Measurements from ENCODE around the gene OPHN1. TPM values are rescaled to one million over a fixed set of nuclear protein-coding genes. Genes with fewer than 3 reads are reported as not detected.
A peak's percentile ranks its signal among the peaks of the same experiment; 100 is the strongest.

Gene OPHN1
- total and polyA plus RNA-seq, 4 experiments from 2014 or later, result 0.03 to 0.44 (median 0.23) TPM; not detected in 1

DNA sequence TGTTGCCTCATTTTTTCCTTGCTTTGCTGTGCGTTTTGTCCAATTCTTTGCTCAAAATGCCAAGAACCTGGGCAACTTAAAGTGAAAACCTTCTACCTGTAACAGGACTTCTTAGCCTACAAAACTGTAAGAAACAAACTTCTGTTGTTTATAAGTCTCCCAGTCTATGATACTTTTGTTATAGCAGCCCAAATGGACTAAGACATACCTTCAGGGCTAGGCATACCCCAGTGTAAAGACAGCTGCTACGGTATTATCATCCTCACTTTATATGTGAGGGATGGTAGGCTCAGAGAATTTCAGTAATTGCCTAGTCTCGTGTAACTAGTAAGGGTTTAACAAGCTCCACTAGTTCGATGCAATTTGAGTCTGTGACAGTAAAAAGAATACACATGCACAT lies 6.0 kb upstream of the OPHN1 start:
- H3K27me3 Mint-ChIP-seq, result peaks cover 6 to 7% of the 10 kb centered on the region in 2 donors
- intact Hi-C loops (cut with micrococcal nuclease), result no loop called here
- Histone ChIP-seq H3K27me3 (ENCODE audit: insufficient read depth, low read length) (no peaks in the 10 kb centered on the region), H3K27ac (ENCODE audit: low read depth, low read length) (no peak overlapping the region), H3K9me3 (ENCODE audit: control insufficient read depth in 1 of 2, low read length in 2 of 2) (no peaks in the 10 kb centered on the region), H3K36me3 (ENCODE audit: insufficient read depth, low read length) (no peaks in the 10 kb centered on the region), H3K4me1 (ENCODE audit: insufficient read depth, low read length) (peaks cover 15% of the 10 kb centered on the region), H3K4me3 (ENCODE audit: low read length in 2 of 2) (no peak overlapping the region)
- H3K36me3 Mint-ChIP-seq, result no peaks in the 10 kb centered on the region
- peaks cover 8 to 12% (median 11%) of the 10 kb centered on the region in 4 donors for H3K4me1 Mint-ChIP-seq
- no peak overlapping the region for H3K4me3 Mint-ChIP-seq
- no peak overlapping the region for H3K27ac Mint-ChIP-seq
- H3K9me3 Mint-ChIP-seq, result no peaks in the 10 kb centered on the region
- no peak for DNase-seq
- CTCF ChIA-PET (ENCODE audit: partially characterized antibody), result no interaction called here
- POLR2A ChIA-PET (ENCODE audit: partially characterized antibody), result no interaction called here

- Mint-ChIP-seq H3K27ac (no peak overlapping the region), H3K36me3 (no peaks in the 10 kb centered on the region), H3K9me3 (no peaks in the 10 kb centered on the region), H3K4me3 (no peak overlapping the region), H3K27me3 (peaks cover 10 to 11% of the 10 kb centered on the region in 2 donors), H3K4me1 (peaks cover 8 to 14% (median 11%) of the 10 kb centered on the region in 4 donors)
- ChIA-PET CTCF (ENCODE audit: partially characterized antibody) (no interaction called here), POLR2A (ENCODE audit: partially characterized antibody) (no interaction called here)
- no peaks in the 10 kb centered on the region for H3K9me3 ChIP-seq (ENCODE audit: control insufficient read depth in 1 of 2, low read length in 2 of 2)
- no peaks in the 10 kb centered on the region for H3K27me3 ChIP-seq (ENCODE audit: insufficient read depth, low read length)
- no peak overlapping the region for H3K27ac ChIP-seq (ENCODE audit: low read depth, low read length)
- peaks cover 10% of the 10 kb centered on the region for H3K4me1 ChIP-seq (ENCODE audit: insufficient read depth, low read length)
- intact Hi-C loops (cut with micrococcal nuclease), result no loop called here
- no peak overlapping the region for H3K4me3 ChIP-seq (ENCODE audit: low read length in 2 of 2)
- DNase-seq, result no peak
- no peaks in the 10 kb centered on the region for H3K36me3 ChIP-seq (ENCODE audit: insufficient read depth, low read length)
Measured at GRCh38 chrX:68438575-68438974, 5.3 kb upstream of the OPHN1 start.

DNA sequence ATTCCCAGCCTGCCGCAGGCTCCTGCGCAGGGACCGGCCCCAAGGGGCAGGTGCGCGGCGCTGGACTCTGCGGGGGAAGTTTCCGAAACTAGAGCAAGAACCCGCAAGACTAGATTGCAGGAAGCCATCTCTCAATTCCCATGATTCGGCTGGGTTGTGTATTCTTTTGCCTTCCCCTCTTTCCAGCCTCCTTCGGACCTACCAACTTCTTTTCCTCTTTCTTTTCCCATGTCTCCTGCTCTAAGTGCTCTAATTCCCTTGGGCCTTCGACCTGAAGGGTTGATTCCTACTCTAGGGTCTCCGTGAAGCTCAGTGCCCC lies 645 bp upstream of the OPHN1 start:
- intact Hi-C loops (cut with micrococcal nuclease), result no loop called here
- H3K9me3 Mint-ChIP-seq, result no peaks in the 10 kb centered on the region
- CTCF ChIA-PET (ENCODE audit: partially characterized antibody), result no interaction called here

GRCh38 chrX:68432648-68433047 lies 647 bp downstream of the OPHN1 start:
- no peaks in the 10 kb centered on the region for H3K4me1 ChIP-seq (ENCODE audit: insufficient read depth, low read length)
- no peak for DNase-seq
- Mint-ChIP-seq H3K4me1 (peaks cover 3 to 7% (median 4%) of the 10 kb centered on the region in 4 donors), H3K27me3 (peaks cover 20 to 31% of the 10 kb centered on the region in 2 donors), H3K4me3 (peak overlapping the region; percentile 73 to 84 (median 82)), H3K36me3 (no peaks in the 10 kb centered on the region), H3K9me3 (no peaks in the 10 kb centered on the region), H3K27ac (no peak overlapping the region)
- no peak overlapping the region for H3K27ac ChIP-seq (ENCODE audit: low read depth, low read length)
- H3K4me3 ChIP-seq (ENCODE audit: low read length in 2 of 2), result no peak overlapping the region
- H3K27me3 ChIP-seq (ENCODE audit: insufficient read depth, low read length), result peaks cover 4% of the 10 kb centered on the region
- intact Hi-C loops (cut with micrococcal nuclease), result no loop called here
- no peaks in the 10 kb centered on the region for H3K9me3 ChIP-seq (ENCODE audit: control insufficient read depth in 1 of 2, low read length in 2 of 2)
- POLR2A ChIA-PET (ENCODE audit: partially characterized antibody), result no interaction called here
- H3K36me3 ChIP-seq (ENCODE audit: insufficient read depth, low read length), result no peaks in the 10 kb centered on the region
- CTCF ChIA-PET (ENCODE audit: partially characterized antibody), result no interaction called here

More for the DNA sequence above, 645 bp upstream of the OPHN1 start:
- H3K4me1 Mint-ChIP-seq, result peaks cover 3 to 7% (median 4%) of the 10 kb centered on the region in 4 donors
- H3K36me3 Mint-ChIP-seq, result no peaks in the 10 kb centered on the region
- no peak for DNase-seq
- H3K27me3 Mint-ChIP-seq, result peaks cover 18 to 23% of the 10 kb centered on the region in 2 donors
- Histone ChIP-seq H3K27ac (ENCODE audit: low read depth, low read length) (no peak overlapping the region), H3K4me3 (ENCODE audit: low read length in 2 of 2) (peak overlapping the region in 1 of 2 donors; percentile 41), H3K4me1 (ENCODE audit: insufficient read depth, low read length) (no peaks in the 10 kb centered on the region), H3K9me3 (ENCODE audit: control insufficient read depth in 1 of 2, low read length in 2 of 2) (no peaks in the 10 kb centered on the region), H3K27me3 (ENCODE audit: insufficient read depth, low read length) (peaks cover 4% of the 10 kb centered on the region), H3K36me3 (ENCODE audit: insufficient read depth, low read length) (no peaks in the 10 kb centered on the region)
- POLR2A ChIA-PET (ENCODE audit: partially characterized antibody), result interaction anchor here (1.3 kb wide), 1 partner anchor 9 kb away, joined by 4 read pairs; no protein-coding TSS in a partner anchor
- H3K4me3 Mint-ChIP-seq, result peak overlapping the region; percentile 73 to 84 (median 82)
- H3K27ac Mint-ChIP-seq, result no peak overlapping the region

GRCh38 chrX:68431836-68432235 lies 1.5 kb downstream of the OPHN1 start:
- no peaks in the 10 kb centered on the region for H3K36me3 ChIP-seq (ENCODE audit: insufficient read depth, low read length)
- H3K27ac Mint-ChIP-seq, result no peak overlapping the region
- no peaks in the 10 kb centered on the region for H3K9me3 ChIP-seq (ENCODE audit: control insufficient read depth in 1 of 2, low read length in 2 of 2)
- no peaks in the 10 kb centered on the region for H3K9me3 Mint-ChIP-seq
- H3K4me1 Mint-ChIP-seq, result peaks cover 3 to 7% (median 4%) of the 10 kb centered on the region in 4 donors
- no peak overlapping the region for H3K4me3 ChIP-seq (ENCODE audit: low read length in 2 of 2)
- H3K27me3 ChIP-seq (ENCODE audit: insufficient read depth, low read length), result peaks cover 4% of the 10 kb centered on the region
- H3K36me3 Mint-ChIP-seq, result no peaks in the 10 kb centered on the region
- H3K27ac ChIP-seq (ENCODE audit: low read depth, low read length), result no peak overlapping the region
- ChIA-PET CTCF (ENCODE audit: partially characterized antibody) (no interaction called here), POLR2A (ENCODE audit: partially characterized antibody) (no interaction called here)
- H3K27me3 Mint-ChIP-seq, result peaks cover 20 to 31% of the 10 kb centered on the region in 2 donors
- intact Hi-C loops (cut with micrococcal nuclease), result no loop called here
- H3K4me3 Mint-ChIP-seq, result no peak overlapping the region
- DNase-seq, result no peak
- H3K4me1 ChIP-seq (ENCODE audit: insufficient read depth, low read length), result no peaks in the 10 kb centered on the region

DNA sequence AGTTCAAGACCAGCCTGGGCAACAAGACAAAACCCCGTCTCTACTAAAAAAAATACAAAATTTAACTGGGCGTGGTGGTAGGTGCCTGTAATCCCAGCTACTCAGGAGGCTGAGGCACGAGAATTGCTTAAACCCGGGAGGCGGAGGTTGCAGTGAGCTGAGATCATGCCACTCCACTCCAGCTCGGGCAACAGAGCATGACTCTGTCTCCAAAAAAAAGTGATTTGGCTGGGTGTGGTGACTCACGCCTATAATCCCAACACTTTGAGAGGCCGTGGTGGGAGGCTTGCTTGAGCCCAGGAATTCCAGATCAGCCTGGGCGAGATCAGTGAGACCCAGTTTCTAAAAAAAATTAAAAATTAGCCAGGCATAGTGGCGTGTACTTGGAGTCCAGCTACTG lies 4.1 kb downstream of the OPHN1 start:
- H3K27me3 Mint-ChIP-seq, result peaks cover 12 to 23% of the 10 kb centered on the region in 2 donors
- H3K36me3 Mint-ChIP-seq, result no peaks in the 10 kb centered on the region

DNA sequence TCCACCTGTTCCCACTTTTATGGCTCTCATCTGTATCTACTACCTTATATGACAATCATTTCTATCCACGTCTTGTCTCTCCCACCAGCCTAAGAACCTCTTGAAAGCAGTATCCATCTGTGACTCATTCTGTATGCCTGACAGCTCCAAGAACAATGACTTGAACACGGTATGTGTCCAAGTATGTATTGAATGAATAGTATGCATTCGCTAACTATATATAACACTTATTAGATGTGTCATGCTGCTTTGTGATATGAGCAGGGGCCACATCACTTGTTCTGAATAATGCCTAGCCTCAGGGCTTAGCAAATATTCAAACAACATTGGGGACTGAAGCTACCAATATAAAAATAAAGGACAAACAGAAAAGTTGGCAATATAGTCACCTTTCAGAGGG lies 4.9 kb downstream of the OPHN1 start:
- peaks cover 0 to 7% (median 3%) of the 10 kb centered on the region in 4 donors for H3K4me1 Mint-ChIP-seq

More for the DNA sequence above, 4.1 kb downstream of the OPHN1 start:
- Histone ChIP-seq H3K27me3 (ENCODE audit: insufficient read depth, low read length) (peaks cover 4% of the 10 kb centered on the region), H3K9me3 (ENCODE audit: control insufficient read depth in 1 of 2, low read length in 2 of 2) (no peaks in the 10 kb centered on the region), H3K4me1 (ENCODE audit: insufficient read depth, low read length) (no peaks in the 10 kb centered on the region), H3K36me3 (ENCODE audit: insufficient read depth, low read length) (no peaks in the 10 kb centered on the region), H3K4me3 (ENCODE audit: low read length in 2 of 2) (no peak overlapping the region), H3K27ac (ENCODE audit: low read depth, low read length) (no peak overlapping the region)
- peaks cover 3 to 7% (median 3%) of the 10 kb centered on the region in 4 donors for H3K4me1 Mint-ChIP-seq
- ChIA-PET POLR2A (ENCODE audit: partially characterized antibody) (no interaction called here), CTCF (ENCODE audit: partially characterized antibody) (no interaction called here)
- intact Hi-C loops (cut with micrococcal nuclease), result no loop called here
- DNase-seq, result no peak
- H3K4me3 Mint-ChIP-seq, result no peak overlapping the region
- H3K9me3 Mint-ChIP-seq, result no peaks in the 10 kb centered on the region
- H3K27ac Mint-ChIP-seq, result no peak overlapping the region

DNA sequence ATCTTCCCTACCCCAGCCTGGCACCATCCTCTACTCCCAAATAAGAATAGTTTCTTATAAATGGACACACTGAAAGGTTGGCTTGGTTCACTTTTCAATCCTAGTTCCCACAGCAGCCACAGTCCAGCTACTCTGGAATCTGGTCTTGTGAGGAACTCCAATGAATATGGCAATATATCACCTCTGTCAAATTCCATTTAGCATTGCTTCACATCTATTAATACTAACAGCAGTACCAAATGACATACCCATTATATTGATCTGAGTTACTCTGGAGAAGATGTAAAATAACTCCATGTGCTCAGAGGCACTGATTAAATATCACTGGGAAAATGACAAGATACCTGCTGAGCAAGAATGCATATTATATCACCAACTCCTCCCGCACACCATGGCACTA lies 8.6 kb downstream of the OPHN1 start:
- no peak for DNase-seq
- POLR2A ChIA-PET (ENCODE audit: partially characterized antibody), result no interaction called here
- Histone ChIP-seq H3K9me3 (ENCODE audit: control insufficient read depth in 1 of 2, low read length in 2 of 2) (no peaks in the 10 kb centered on the region), H3K27ac (ENCODE audit: low read depth, low read length) (no peak overlapping the region), H3K4me1 (ENCODE audit: insufficient read depth, low read length) (no peaks in the 10 kb centered on the region), H3K4me3 (ENCODE audit: low read length in 2 of 2) (no peak overlapping the region), H3K27me3 (ENCODE audit: insufficient read depth, low read length) (no peaks in the 10 kb centered on the region), H3K36me3 (ENCODE audit: insufficient read depth, low read length) (no peaks in the 10 kb centered on the region)
- no peaks in the 10 kb centered on the region for H3K4me1 Mint-ChIP-seq
- H3K4me3 Mint-ChIP-seq, result no peak overlapping the region
- intact Hi-C loops (cut with micrococcal nuclease), result no loop called here
- no peaks in the 10 kb centered on the region for H3K36me3 Mint-ChIP-seq
- peaks cover 0 to 1% (median 0%) of the 10 kb centered on the region in 8 donors for H3K9me3 Mint-ChIP-seq
- CTCF ChIA-PET (ENCODE audit: partially characterized antibody), result no interaction called here
- peaks cover 3 to 11% of the 10 kb centered on the region in 2 donors for H3K27me3 Mint-ChIP-seq
- H3K27ac Mint-ChIP-seq, result no peak overlapping the region

More for the DNA sequence above, 4.9 kb downstream of the OPHN1 start:
- Mint-ChIP-seq H3K27me3 (peaks cover 10 to 20% of the 10 kb centered on the region in 2 donors), H3K36me3 (no peaks in the 10 kb centered on the region), H3K27ac (peak overlapping the region in 1 of 7 donors; percentile 29), H3K9me3 (no peaks in the 10 kb centered on the region), H3K4me3 (no peak overlapping the region)
- Histone ChIP-seq H3K27ac (ENCODE audit: low read depth, low read length) (no peak overlapping the region), H3K4me1 (ENCODE audit: insufficient read depth, low read length) (no peaks in the 10 kb centered on the region), H3K27me3 (ENCODE audit: insufficient read depth, low read length) (peaks cover 4% of the 10 kb centered on the region), H3K36me3 (ENCODE audit: insufficient read depth, low read length) (no peaks in the 10 kb centered on the region), H3K9me3 (ENCODE audit: control insufficient read depth in 1 of 2, low read length in 2 of 2) (no peaks in the 10 kb centered on the region), H3K4me3 (ENCODE audit: low read length in 2 of 2) (no peak overlapping the region)
- intact Hi-C loops (cut with micrococcal nuclease), result no loop called here
- ChIA-PET POLR2A (ENCODE audit: partially characterized antibody) (no interaction called here), CTCF (ENCODE audit: partially characterized antibody) (no interaction called here)
- DNase-seq, result no peak
